IPS DF 19.7 (cell line): ENCODE results near the gene PRICKLE3.

Experiments used
- DNase-seq: peaks from one replicate; pipeline ENCODE4 v3.0.0-alpha.2; 2013; ENCODE audit warnings: low read depth, low spot score

The PRICKLE3 gene

GRCh38 chrX:49186125-49187027 is at the start of gene PRICKLE3:
Gene PRICKLE3 (minus strand): TSS chrX:49186373. CDS start chrX:49186297, 76 bp downstream.
- DNase-seq, result no peak

- DNase-seq, result no peak
Observed at GRCh38 chrX:49233887-49234555, 47.8 kb upstream of the PRICKLE3 start.

GRCh38 chrX:49233176-49233575 is 47.0 kb upstream of the PRICKLE3 start, which contains the start of gene CACNA1F:
Gene CACNA1F (minus strand): TSS chrX:49233340. CDS start chrX:49233309, 31 bp downstream.
- no peak for DNase-seq

- no peak for DNase-seq
Observed at GRCh38 chrX:49232525-49232924, 46.4 kb upstream of the PRICKLE3 start.

GRCh38 chrX:49231333-49232000 is 45.3 kb upstream of the PRICKLE3 start:
- DNase-seq, result no peak

- no peak for DNase-seq
Observed at GRCh38 chrX:49230500-49231232, 44.5 kb upstream of the PRICKLE3 start.

GRCh38 chrX:49228185-49228584 is 42.0 kb upstream of the PRICKLE3 start:
- no peak for DNase-seq

- DNase-seq, result no peak
Observed at GRCh38 chrX:49227726-49228125, 41.6 kb upstream of the PRICKLE3 start.

- DNase-seq, result no peak
Observed at GRCh38 chrX:49226946-49227345, 40.8 kb upstream of the PRICKLE3 start.

GRCh38 chrX:49225858-49226257 is 39.7 kb upstream of the PRICKLE3 start:
- DNase-seq, result no peak

GRCh38 chrX:49221868-49222267 is 35.7 kb upstream of the PRICKLE3 start:
- DNase-seq, result no peak

GRCh38 chrX:49220100-49220499 is 33.9 kb upstream of the PRICKLE3 start:
- DNase-seq, result no peak

- no peak for DNase-seq
Observed at GRCh38 chrX:49214996-49215526, 28.9 kb upstream of the PRICKLE3 start.

GRCh38 chrX:49214416-49214815 is 28.2 kb upstream of the PRICKLE3 start:
- DNase-seq, result no peak

GRCh38 chrX:49212861-49213260 is 26.7 kb upstream of the PRICKLE3 start:
- no peak for DNase-seq

- DNase-seq, result no peak
Observed at GRCh38 chrX:49212209-49212608, 26.0 kb upstream of the PRICKLE3 start.

GRCh38 chrX:49211074-49211473 is 24.9 kb upstream of the PRICKLE3 start:
- DNase-seq, result no peak

- no peak for DNase-seq
Observed at GRCh38 chrX:49210406-49210805, 24.2 kb upstream of the PRICKLE3 start.

- no peak for DNase-seq
Observed at GRCh38 chrX:49209434-49210251, 23.5 kb upstream of the PRICKLE3 start.

GRCh38 chrX:49208399-49208798 is 22.2 kb upstream of the PRICKLE3 start:
- no peak for DNase-seq
